Thyroid gland (tissue), 4 donors: ENCODE measurements around the gene PLBD1.

Experiments
- CTCF ChIP-seq, 6 experiments: fragments of 200-600 bp in 3 of 6; fragments of 450-650 bp in 3 of 6; sonication (generic) in 3 of 6; IDR thresholded peaks; one replicate each; pipeline ENCODE4 v1.5.1; 2016 to 2019; ENCODE audit warnings: antibody characterized with exemption in 6 of 6, mild to moderate bottlenecking in 2 of 6, inconsistent platforms in 1 of 6, moderate library complexity in 1 of 6
- POLR2A ChIP-seq, 2 donors: fragments of 450-650 bp; IDR thresholded peaks; one replicate each; pipeline ENCODE4 v1.6.1; 2017; ENCODE audit warnings: antibody characterized with exemption in 2 of 2, mild to moderate bottlenecking in 2 of 2, moderate library complexity in 1 of 2

- TF ChIP-seq CTCF (IDR thresholded peaks at IDR 0.05) = no peak
- TF ChIP-seq POLR2A (IDR thresholded peaks at IDR 0.05) = no peak
These were observed 57.1 kb downstream of the PLBD1 start for GRCh38 chr12:14510574-14510973.
